Measurements from ENCODE around the gene ZNF678. TPM values are rescaled to one million over a fixed set of nuclear protein-coding genes. Genes with fewer than 3 reads are reported as not detected.
A peak's percentile ranks its signal among the peaks of the same experiment; 100 is the strongest.

Gene ZNF678
- total RNA-seq, 1 donor from 2014 or later, result 7.1 TPM

DNA sequence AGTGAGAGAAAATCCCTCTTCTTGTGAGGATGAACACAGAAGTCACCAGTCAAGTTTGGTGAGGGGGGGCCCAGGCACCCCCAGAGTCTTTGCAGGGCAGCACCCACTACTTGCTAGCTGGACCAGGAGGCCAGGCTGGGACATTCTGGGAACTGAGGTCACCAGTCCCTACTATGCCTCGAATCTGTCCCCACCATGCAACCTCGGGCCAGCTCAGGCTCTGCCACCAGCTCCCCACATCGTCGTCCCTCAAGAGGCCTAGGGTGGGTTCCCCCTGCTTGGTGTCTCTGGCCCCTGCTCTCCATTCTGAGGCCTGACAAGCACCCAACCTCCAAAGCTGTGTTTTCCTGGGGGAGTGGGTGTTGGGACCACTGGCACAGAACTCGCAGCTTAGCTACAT is 22.2 kb upstream of the ZNF678 start:
- no peak overlapping the region for H3K4me3 ChIP-seq (ENCODE audit: low read depth, low read length)
- no peak for TF ChIP-seq CTCF (conservative IDR thresholded peaks at IDR 0.05; ENCODE audit: low read depth, low read length)
- no peak for DNase-seq (ENCODE audit: low read depth)

DNA sequence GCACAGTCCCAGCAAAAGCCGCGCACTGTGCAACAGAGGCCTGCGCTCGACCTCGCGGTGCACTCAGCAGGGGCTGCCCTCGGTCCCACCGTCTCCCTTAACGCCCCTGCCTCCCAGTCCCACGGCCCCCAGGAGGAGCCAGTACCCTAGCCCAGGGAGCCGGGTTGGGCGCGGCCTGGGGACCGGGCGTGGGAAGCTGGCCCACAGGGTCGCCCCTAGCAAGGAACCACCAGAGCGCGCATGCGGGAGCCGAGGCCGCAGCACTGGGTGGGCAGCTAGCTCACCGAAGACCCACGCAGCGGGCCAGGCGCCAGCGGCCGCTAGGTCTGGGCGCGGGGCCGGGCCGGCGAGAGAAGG is 21.6 kb upstream of the ZNF678 start:
- TF ChIP-seq CTCF (conservative IDR thresholded peaks at IDR 0.05; ENCODE audit: low read depth, low read length), result no peak
- H3K4me3 ChIP-seq (ENCODE audit: low read depth, low read length), result peak overlapping the region; percentile 72
- no peak for DNase-seq (ENCODE audit: low read depth)

GRCh38 chr1:227542153-227543120 is 20.9 kb upstream of the ZNF678 start:
- peak overlapping the region; percentile 72 for H3K4me3 ChIP-seq (ENCODE audit: low read depth, low read length)
- TF ChIP-seq CTCF (conservative IDR thresholded peaks at IDR 0.05; ENCODE audit: low read depth, low read length), result peak; percentile 76
- DNase-seq (ENCODE audit: low read depth), result no peak

- DNase-seq (ENCODE audit: low read depth), result no peak
- H3K4me3 ChIP-seq (ENCODE audit: low read depth, low read length), result no peak overlapping the region
- TF ChIP-seq CTCF (conservative IDR thresholded peaks at IDR 0.05; ENCODE audit: low read depth, low read length), result no peak
Measured at GRCh38 chr1:227543283-227544066, 19.9 kb upstream of the ZNF678 start.

DNA sequence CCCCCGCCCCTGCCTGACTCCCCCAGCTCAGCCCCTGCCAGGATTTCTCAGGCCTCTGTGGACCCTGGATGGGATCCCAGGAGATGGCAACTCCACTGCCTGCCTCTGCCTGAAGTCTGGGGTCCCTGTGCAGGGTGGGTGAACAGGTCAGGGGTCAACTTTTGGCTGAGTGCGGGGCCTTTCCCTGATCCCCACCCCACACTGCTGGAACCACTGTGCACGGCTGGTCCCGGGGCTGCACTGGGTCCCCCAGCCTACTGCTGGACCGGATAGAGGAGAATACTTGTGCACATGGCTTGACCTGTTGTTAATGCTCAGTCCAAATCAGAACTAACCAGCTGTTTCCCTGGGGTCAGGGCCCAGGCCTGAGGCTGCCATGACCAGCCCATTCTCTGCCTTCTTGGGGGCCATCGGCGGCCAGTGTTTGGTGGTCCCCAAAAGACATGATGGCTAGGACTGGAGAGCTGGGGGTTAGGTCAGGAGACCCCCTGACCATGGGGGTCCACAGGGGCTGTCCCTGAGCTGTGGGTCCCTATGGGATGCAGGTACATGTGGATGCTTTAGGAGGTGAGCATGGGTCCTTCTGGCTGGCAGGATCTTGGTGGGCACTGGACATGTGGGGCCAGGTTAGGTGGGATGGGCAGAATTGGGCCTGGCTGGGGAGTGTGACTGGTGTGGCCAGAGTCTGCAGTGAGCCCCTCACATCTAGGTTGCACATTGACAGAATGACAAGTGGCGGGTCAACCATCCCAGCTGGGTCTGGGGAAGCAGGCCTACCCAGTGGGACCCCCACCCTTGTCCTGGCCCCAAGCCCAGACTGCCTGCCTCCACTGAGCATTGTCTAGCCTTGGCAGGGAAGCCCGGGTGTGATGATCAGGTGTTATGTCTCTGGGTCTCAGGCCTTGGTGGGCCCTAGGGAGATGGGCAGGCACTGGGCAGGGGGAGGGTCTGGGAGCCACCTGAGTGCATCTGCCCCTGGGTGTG is 19.0 kb upstream of the ZNF678 start:
- TF ChIP-seq CTCF (conservative IDR thresholded peaks at IDR 0.05; ENCODE audit: low read depth, low read length), result no peak
- no peak for DNase-seq (ENCODE audit: low read depth)

DNA sequence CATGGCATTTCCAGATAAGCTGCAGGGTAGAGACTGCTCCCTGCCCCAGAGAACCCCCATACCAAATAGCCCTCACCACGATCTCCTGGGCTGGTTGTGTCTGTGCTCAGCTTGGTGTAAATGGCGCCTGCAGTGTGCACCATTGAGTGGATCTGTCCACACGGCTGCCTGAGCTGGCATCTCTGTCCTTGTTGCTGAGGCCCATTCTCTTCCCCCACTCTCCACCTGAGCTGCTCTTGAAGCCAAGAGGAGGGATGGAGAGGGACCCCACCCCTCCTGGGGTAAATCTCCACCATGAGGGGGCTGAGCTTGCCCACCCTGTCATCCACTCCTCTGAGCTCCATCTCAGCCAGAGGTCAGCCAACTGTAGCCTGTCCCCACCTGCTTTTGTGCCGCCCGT is 18.0 kb upstream of the ZNF678 start:
- DNase-seq (ENCODE audit: low read depth), result no peak
- no peak overlapping the region for H3K4me3 ChIP-seq (ENCODE audit: low read depth, low read length)
- TF ChIP-seq CTCF (conservative IDR thresholded peaks at IDR 0.05; ENCODE audit: low read depth, low read length), result no peak

More for the DNA sequence above, 19.0 kb upstream of the ZNF678 start:
- H3K4me3 ChIP-seq (ENCODE audit: low read depth, low read length), result no peak overlapping the region
